ENCODE results near the gene GPR15LG.

- TF ChIP-seq POLR2A (IDR thresholded peaks at IDR 0.05; ENCODE audit: borderline replicate concordance, extremely low read depth, insufficient read depth, insufficient read length) (no peak), REST (IDR thresholded peaks at IDR 0.05; ENCODE audit: low read depth) (no peak), JUND (IDR thresholded peaks at IDR 0.05) (no peak), CTCF (IDR thresholded peaks at IDR 0.05 in 2 of 3, conservative IDR thresholded peaks at IDR 0.05 in 1 of 3; ENCODE audit: borderline replicate concordance in 1 of 3, insufficient read depth in 1 of 3, low read depth in 2 of 3, low read length in 2 of 3) (no peak), EZH2 (IDR thresholded peaks at IDR 0.05) (no peak), ELF1 (IDR thresholded peaks at IDR 0.05; ENCODE audit: borderline replicate concordance, low read depth) (no peak), TCF7L2 (IDR thresholded peaks at IDR 0.05; ENCODE audit: borderline replicate concordance, extremely low read depth, insufficient read depth, insufficient read length) (no peak), RAD21 (IDR thresholded peaks at IDR 0.05; ENCODE audit: low read depth) (no peak), SRF (IDR thresholded peaks at IDR 0.05; ENCODE audit: low read depth) (no peak), EGR1 (IDR thresholded peaks at IDR 0.05; ENCODE audit: low read depth) (no peak), YY1 (IDR thresholded peaks at IDR 0.05; ENCODE audit: extremely low read depth, insufficient replicate concordance, low read depth, low read length) (no peak), POLR2AphosphoS5 (IDR thresholded peaks at IDR 0.05; ENCODE audit: low read depth, low read length) (no peak), MAX (IDR thresholded peaks at IDR 0.05) (no peak)
These were observed 9.6 kb upstream of the GPR15LG start for GRCh38 chr10:84163996-84164395.
